Germinal center (tissue), 1 donor: ENCODE measurements around the gene LCN1.
A peak's percentile ranks its signal among the peaks of the same experiment; 100 is the strongest.

Source experiments
- DNase-seq: peaks from one replicate; pipeline ENCODE4 v3.0.0; 2012; ENCODE audit warnings: mixed read lengths, low spot score

The LCN1 gene

GRCh38 chr9:135488527-135488926, 32.7 kb upstream of the LCN1 start:
- DNase-seq: no peak

- no peak for DNase-seq
These were observed 31.9 kb upstream of the LCN1 start for GRCh38 chr9:135489188-135489906.

DNA sequence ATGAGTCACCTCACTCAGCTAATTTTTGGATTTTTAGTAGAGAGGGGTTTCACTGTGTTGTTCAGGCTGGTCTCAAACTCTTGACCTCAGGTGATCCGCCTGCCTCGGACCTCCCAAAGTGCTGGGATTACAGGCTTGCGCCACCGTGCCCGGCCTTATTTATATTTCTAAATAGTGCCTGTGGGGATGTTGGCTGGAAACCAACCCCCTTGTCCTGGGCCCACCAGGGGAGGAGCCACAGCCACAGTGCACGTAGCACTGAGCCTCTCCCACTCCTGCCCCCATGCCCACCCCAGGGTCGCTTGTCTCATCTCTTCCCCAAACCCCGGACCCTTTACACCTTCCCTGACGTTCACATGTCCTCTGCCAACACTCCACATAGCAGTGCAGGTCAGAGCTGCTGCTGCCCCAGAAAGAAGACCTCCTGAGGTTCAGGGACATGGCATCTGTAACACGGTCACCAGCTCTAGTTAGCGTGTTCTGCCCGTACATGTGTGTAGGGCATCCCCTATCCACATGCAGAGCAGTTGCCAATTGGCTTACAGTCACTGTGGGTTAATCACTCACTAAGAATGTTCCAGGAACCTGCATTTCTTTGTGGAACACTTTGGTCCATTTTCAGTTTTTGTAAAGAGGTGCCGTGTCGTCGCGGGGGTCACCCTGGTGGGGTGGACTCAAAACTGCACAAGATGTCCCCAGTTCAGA, 30.9 kb upstream of the LCN1 start:
- no peak for DNase-seq

DNA sequence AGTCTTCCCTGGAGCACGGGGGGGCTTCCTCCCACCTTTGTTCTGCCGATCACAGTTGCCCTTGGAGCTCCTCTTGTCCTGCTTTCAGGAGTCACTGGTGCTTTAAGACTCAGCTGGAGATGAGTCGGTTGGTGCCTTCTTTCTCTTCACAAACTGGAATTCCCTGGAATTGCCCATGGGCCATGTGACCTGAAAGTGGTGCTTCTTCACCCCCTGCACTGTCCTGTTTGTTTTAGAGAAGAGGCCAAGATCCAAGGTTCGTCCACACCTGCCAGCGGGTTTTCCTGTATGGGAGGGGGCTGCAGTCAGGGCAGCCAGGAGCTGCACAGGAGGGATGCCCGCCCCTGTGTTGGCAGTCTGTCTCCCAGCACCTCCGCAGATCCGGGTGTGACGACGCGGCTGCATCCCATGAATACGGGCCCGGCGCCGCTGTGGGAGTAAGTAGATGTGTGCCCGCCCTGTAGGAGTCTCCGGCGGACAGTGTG, 30.2 kb upstream of the LCN1 start:
- DNase-seq: no peak

DNA sequence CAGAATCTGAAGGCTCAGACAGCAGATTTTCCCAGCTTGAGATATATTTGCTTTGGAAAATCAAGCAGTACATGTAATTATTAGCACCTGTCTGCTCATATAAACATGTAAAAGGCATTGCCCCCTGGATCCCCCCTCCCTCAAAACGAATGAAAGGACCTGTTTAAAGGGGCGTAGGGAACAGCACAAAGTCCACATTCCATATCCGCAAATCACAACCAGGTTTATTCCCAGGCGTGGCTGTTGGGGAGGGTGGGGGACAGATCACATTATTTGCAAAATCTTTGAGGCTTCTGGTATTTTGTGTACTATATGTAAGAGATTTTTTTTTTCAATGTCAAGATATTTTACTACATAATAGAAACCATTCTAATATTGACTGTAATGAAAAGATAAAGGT, 29.5 kb upstream of the LCN1 start:
- no peak for DNase-seq

DNA sequence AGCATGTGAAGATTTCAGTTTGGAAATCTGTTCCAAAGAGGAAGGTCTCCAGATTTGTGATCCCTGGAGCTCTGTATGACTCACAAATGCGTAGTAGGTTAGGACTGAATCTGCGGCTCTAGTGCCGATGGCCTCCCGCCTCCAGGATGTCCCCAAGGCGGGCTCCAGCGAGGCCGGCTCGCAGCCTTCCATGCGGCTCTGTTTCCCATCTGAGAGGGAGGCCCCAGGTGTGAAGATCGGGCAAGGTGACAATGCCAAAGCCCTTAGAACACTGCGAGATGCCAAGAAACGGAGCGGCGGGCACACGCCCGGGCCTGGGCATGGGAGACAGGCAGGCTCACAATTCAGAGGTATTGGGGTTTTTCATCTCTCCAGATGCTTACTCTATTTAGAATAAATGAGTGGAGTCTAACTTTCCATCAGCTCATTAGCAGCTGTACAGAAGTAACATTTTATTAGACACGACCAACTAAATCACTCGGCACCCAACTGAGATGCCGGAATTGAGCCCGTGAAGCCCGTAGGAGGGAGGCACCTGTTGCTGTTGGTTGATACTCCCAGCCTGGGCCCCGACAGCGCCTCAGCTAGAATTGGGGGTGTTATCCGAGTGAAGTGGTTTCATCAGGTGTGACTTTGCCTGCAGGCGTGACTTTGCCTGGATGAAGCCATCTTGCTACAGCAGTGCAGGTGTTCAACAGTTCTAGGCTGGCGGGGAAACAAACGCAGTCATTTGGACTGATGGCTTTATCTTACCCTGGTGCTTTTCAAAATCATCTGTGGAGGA, 28.2 kb upstream of the LCN1 start:
- no peak for DNase-seq

GRCh38 chr9:135494791-135495559, 26.3 kb upstream of the LCN1 start:
- DNase-seq: no peak

GRCh38 chr9:135498381-135499126, 22.7 kb upstream of the LCN1 start:
- no peak for DNase-seq

DNA sequence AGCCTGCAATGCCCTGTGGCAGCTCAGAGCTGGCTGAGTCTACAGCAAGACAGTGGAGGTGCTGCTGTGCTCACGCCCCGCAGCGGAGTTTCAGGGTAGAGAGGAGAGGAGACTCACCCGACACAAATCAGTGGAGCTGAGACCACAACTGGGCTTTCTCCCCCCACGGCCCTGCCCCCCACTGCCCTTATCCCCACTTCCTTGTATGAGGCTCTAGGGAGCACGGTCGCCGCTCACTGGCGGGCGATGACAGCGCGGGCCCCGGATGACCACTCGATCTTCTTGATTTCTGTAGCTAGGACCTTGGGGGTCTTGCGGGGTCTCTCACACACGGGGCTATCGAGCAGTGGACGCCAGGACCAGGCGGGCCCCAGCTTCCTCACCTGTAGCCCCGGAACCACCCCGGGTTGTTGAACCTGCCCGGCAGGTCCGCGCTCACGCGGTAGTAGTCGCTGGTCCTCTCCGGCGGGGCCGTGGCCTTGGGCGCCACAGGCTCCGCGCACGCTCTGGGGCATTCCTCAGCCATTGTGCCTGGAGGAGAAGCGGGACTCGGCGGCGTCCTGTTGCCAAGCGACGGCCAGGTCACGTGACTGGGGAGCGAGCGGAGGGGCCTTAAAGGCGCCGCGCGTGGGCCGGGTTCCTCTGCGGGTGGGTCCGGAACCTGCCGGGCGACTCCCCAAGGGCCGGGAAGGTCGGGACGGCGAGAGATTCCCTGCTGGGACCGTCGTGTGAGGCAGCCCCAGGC, 21.7 kb upstream of the LCN1 start:
- DNase-seq: peak; percentile 75

DNA sequence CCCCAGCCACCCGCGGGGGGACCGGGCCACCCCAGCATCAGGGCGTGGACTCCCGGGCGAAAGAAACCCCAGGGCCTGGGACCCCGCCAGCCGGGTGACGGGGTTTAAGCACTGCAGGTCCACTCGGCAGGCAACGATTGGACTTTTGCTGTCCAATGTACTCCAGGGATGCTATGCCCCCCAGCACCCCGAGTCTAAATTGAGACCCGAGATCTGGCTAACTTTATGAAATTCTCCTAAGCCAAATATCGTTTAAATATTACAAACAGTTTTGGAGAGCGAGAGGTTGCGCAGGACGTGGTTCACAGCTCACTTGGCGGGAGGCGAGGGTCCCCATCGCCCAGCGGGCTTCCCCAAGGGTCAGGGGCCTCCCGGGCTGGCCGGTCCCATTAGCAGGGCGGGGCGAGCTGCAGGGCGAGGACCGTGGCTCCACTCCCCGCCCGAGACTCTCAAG, 21.1 kb upstream of the LCN1 start:
- no peak for DNase-seq

- peak; percentile 89 for DNase-seq
These were observed 20.5 kb upstream of the LCN1 start, which contains the start of gene MRPS2 for GRCh38 chr9:135500525-135501260. Gene MRPS2, plus strand, starts transcription at chr9:135500682. Its CDS starts 29 bp downstream, at chr9:135500711.

- peak; percentile 58 for DNase-seq
These were observed 19.7 kb upstream of the LCN1 start for GRCh38 chr9:135501261-135502167.

- no peak for DNase-seq
These were observed 18.9 kb upstream of the LCN1 start for GRCh38 chr9:135502168-135502872.

DNA sequence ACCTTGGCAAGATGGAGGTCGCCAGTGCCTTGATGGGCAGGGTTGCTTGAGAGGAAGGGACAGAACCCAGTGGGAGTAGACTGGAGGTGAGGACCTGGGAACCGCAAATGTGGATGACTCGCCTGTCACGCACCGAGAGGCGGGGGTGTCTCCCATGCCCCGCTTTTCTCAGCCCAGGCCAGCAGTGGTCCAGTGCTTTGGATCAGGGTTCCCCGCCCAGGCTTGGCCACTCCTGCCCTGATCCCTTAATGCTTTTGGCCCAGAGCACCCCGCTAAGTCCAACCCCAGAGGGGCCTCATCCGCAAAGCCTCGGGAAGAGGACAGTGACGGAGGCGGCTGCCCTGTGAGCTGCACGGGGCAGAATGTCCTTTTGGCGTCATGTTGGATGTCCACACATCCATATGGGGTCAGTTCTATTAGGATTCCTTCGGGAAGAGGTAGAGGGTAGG, 18.3 kb upstream of the LCN1 start:
- no peak for DNase-seq

- no peak for DNase-seq
These were observed 17.6 kb upstream of the LCN1 start for GRCh38 chr9:135503371-135504261.
